Uterus (tissue), 4 donors: ENCODE results near the gene MCTP2. TPM values are rescaled to one million over a fixed set of nuclear protein-coding genes. Genes with fewer than 3 reads are reported as not detected.

Source experiments
- DNase-seq, 2 donors: peaks; one replicate each; pipeline ENCODE4 v3.0.0-alpha.2; 2019 to 2020
- H3K27ac ChIP-seq, 2 donors: fragments of 200-600 bp; sonication (generic); 1 replicate in 1 of 2; 2 replicates in 1 of 2; pipeline ENCODE4 v1.5.1; 2016 to 2018
- H3K27me3 ChIP-seq, 2 donors: fragments of 200-600 bp; sonication (generic); one replicate each; pipeline ENCODE4 v1.5.1; 2018 to 2019; ENCODE audit warnings: control low read depth in 1 of 2
- H3K36me3 ChIP-seq, 2 donors: fragments of 200-600 bp; sonication (generic); one replicate each; pipeline ENCODE4 v1.5.1; 2019; ENCODE audit warnings: control low read depth in 1 of 2
- H3K4me1 ChIP-seq, 2 donors: fragments of 200-600 bp; sonication (generic); one replicate each; pipeline ENCODE4 v1.5.1; 2018 to 2019; ENCODE audit warnings: control low read depth in 1 of 2
- H3K4me3 ChIP-seq, 2 donors: fragments of 200-600 bp; sonication (generic); 1 replicate in 1 of 2; 2 replicates in 1 of 2; pipeline ENCODE4 v1.5.1; 2018 to 2019; ENCODE audit warnings: mild to moderate bottlenecking in 1 of 2
- H3K9me3 ChIP-seq, 2 donors: fragments of 200-600 bp; sonication (generic); one replicate each; pipeline ENCODE4 v1.5.1; 2019; ENCODE audit warnings: control low read depth in 1 of 2
- CTCF ChIP-seq, 4 experiments: fragments of 200-600 bp in 2 of 4; fragments of 450-650 bp in 2 of 4; sonication (generic) in 2 of 4; IDR thresholded peaks; one replicate each; pipeline ENCODE4 v1.5.1; 2016 to 2019; ENCODE audit warnings: antibody characterized with exemption in 4 of 4, mild to moderate bottlenecking in 2 of 4, moderate library complexity in 1 of 4
- POLR2A ChIP-seq, 2 donors: fragments of 450-650 bp; IDR thresholded peaks; one replicate each; pipeline ENCODE4 v1.6.1; 2016; ENCODE audit warnings: antibody characterized with exemption in 2 of 2, mild to moderate bottlenecking in 1 of 2, moderate library complexity in 1 of 2
- intact Hi-C: fragments of 100-400 bp; cut with DNase I; formaldehyde crosslinking; loops from one replicate; pipeline ENCODE4 v1.15.1; 2023; ENCODE audit warnings: low total_unique reads
- total RNA-seq, 4 donors: library from RNA; depleted of rRNA in 3 of 4; stranded (reverse); fragments of >200 nt in 3 of 4; gene quantifications; one replicate each; pipeline versions ENCODE4 v1.1.0 to v1.2.4, GENCODE V29; 2014 to 2023
- donor health status: DM: yes; HTN: yes; CAD: no.

The MCTP2 gene
- total RNA-seq, 4 donors from 2014 or later: 3.3 to 98.9 (median 11.7) TPM

- DNase-seq: no peak
- Histone ChIP-seq H3K27me3 (no peaks in the 10 kb centered on the region), H3K4me1 (no peaks in the 10 kb centered on the region), H3K4me3 (no peak overlapping the region), H3K9me3 (no peaks in the 10 kb centered on the region), H3K36me3 (no peaks in the 10 kb centered on the region), H3K27ac (no peak overlapping the region)
- intact Hi-C loops: no loop called here
- TF ChIP-seq CTCF (IDR thresholded peaks at IDR 0.05) (no peak), POLR2A (IDR thresholded peaks at IDR 0.05) (no peak)
Observed at GRCh38 chr15:94385441-94385840, 154.1 kb downstream of the MCTP2 start.

GRCh38 chr15:94386351-94386750 is 155.0 kb downstream of the MCTP2 start:
- DNase-seq: no peak
- Histone ChIP-seq H3K27ac (no peak overlapping the region), H3K4me3 (no peak overlapping the region), H3K9me3 (no peaks in the 10 kb centered on the region), H3K27me3 (no peaks in the 10 kb centered on the region), H3K4me1 (no peaks in the 10 kb centered on the region), H3K36me3 (no peaks in the 10 kb centered on the region)
- intact Hi-C loops: no loop called here
- no peak for TF ChIP-seq CTCF (IDR thresholded peaks at IDR 0.05)
- TF ChIP-seq POLR2A (IDR thresholded peaks at IDR 0.05): no peak

GRCh38 chr15:94387442-94387841 is 156.1 kb downstream of the MCTP2 start:
- Histone ChIP-seq H3K27me3 (no peaks in the 10 kb centered on the region), H3K27ac (no peak overlapping the region), H3K9me3 (no peaks in the 10 kb centered on the region), H3K36me3 (no peaks in the 10 kb centered on the region), H3K4me3 (no peak overlapping the region), H3K4me1 (no peaks in the 10 kb centered on the region)
- no peak for DNase-seq
- TF ChIP-seq CTCF (IDR thresholded peaks at IDR 0.05) (no peak), POLR2A (IDR thresholded peaks at IDR 0.05) (no peak)
- intact Hi-C loops: no loop called here

GRCh38 chr15:94387849-94388441 is 156.6 kb downstream of the MCTP2 start:
- TF ChIP-seq CTCF (IDR thresholded peaks at IDR 0.05) (no peak), POLR2A (IDR thresholded peaks at IDR 0.05) (no peak)
- Histone ChIP-seq H3K36me3 (no peaks in the 10 kb centered on the region), H3K27ac (no peak overlapping the region), H3K27me3 (no peaks in the 10 kb centered on the region), H3K9me3 (no peaks in the 10 kb centered on the region), H3K4me1 (no peaks in the 10 kb centered on the region), H3K4me3 (no peak overlapping the region)
- no peak for DNase-seq
- intact Hi-C loops: no loop called here

GRCh38 chr15:94395640-94396039 is 164.3 kb downstream of the MCTP2 start:
- Histone ChIP-seq H3K9me3 (no peaks in the 10 kb centered on the region), H3K27ac (no peak overlapping the region), H3K36me3 (no peaks in the 10 kb centered on the region), H3K4me1 (no peaks in the 10 kb centered on the region), H3K27me3 (no peaks in the 10 kb centered on the region), H3K4me3 (no peak overlapping the region)
- intact Hi-C loops: no loop called here
- DNase-seq: no peak
- no peak for TF ChIP-seq CTCF (IDR thresholded peaks at IDR 0.05)
- TF ChIP-seq POLR2A (IDR thresholded peaks at IDR 0.05): no peak
